Vagina (tissue), 2 donors: Measurements from ENCODE around the gene E2F3. TPM values are rescaled to one million over a fixed set of nuclear protein-coding genes. Genes with fewer than 3 reads are reported as not detected.

Source experiments
- DNase-seq, 2 donors: peaks; one replicate each; pipeline ENCODE4 v3.0.0-alpha.2; 2017; ENCODE audit errors: extremely low spot score in 2 of 2
- H3K27ac ChIP-seq: fragments of 200-600 bp; sonication (generic); one replicate; pipeline ENCODE4 v1.5.1; 2019
- H3K27me3 ChIP-seq: fragments of 200-600 bp; sonication (generic); one replicate; pipeline ENCODE4 v1.5.1; 2019
- H3K36me3 ChIP-seq, 2 donors: fragments of 200-600 bp; sonication (generic); one replicate each; pipeline ENCODE4 v1.5.1; 2017 to 2019
- H3K4me1 ChIP-seq: fragments of 200-600 bp; sonication (generic); one replicate; pipeline ENCODE4 v1.5.1; 2019
- H3K4me3 ChIP-seq, 2 donors: fragments of 200-600 bp; sonication (generic); 1 replicate in 1 of 2; 2 replicates in 1 of 2; pipeline ENCODE4 v1.5.1; 2016 to 2019
- H3K9me3 ChIP-seq: fragments of 200-600 bp; sonication (generic); one replicate; pipeline ENCODE4 v1.5.1; 2019
- POLR2A ChIP-seq, 2 donors: fragments of 450-650 bp; IDR thresholded peaks; one replicate each; pipeline ENCODE4 v1.6.1; 2017; ENCODE audit warnings: antibody characterized with exemption in 2 of 2, mild to moderate bottlenecking in 2 of 2, moderate library complexity in 2 of 2
- POLR2AphosphoS5 ChIP-seq, 2 donors: sonication (generic); formaldehyde crosslinking; IDR thresholded peaks; one replicate each; pipeline ENCODE4 v1.9.0; 2017; ENCODE audit warnings: antibody characterized with exemption in 2 of 2, mild to moderate bottlenecking in 2 of 2, low read depth in 1 of 2; ENCODE audit not compliant: insufficient read depth in 1 of 2
- intact Hi-C: fragments of 100-400 bp; cut with DNase I; formaldehyde crosslinking; loops from one replicate; pipeline ENCODE4 v1.15.1; 2023
- total RNA-seq: library from RNA; depleted of rRNA; stranded (reverse); fragments of >200 nt; gene quantifications from one replicate; pipeline ENCODE4 v1.2.3, GENCODE V29; 2016
- TF ChIP-seq, protein P1 (sequence below), 3 experiments: fragments of 450-650 bp in 2 of 3; fragments of 200-600 bp in 1 of 3; sonication (generic) in 1 of 3; IDR thresholded peaks; one replicate each; pipeline ENCODE4 v1.5.1; 2017 to 2019; ENCODE audit warnings: antibody characterized with exemption in 3 of 3, mild to moderate bottlenecking in 2 of 3, moderate library complexity in 2 of 3

E2F3 gene
- total RNA-seq, 1 donor from 2014 or later = 4.4 TPM

DNA sequence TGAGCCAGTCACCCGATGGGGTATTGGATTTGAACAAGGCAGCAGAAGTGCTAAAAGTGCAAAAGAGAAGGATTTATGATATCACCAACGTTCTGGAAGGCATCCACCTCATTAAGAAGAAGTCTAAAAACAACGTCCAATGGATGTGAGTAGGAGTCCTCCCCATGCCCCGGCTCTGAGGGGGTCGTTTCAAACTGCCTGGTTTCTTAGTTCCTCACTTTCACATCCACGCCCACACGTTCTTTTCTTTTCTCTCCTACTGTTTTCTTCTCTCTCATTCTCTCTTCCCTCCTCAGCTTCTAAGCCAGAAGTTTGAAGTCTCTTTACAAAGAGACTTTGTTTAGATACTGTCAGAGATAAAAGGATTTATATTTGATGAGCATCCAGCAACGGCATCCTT lies 79.6 kb downstream of the E2F3 start:
- no peaks in the 10 kb centered on the region for H3K9me3 ChIP-seq
- intact Hi-C loops = no loop called here

DNA sequence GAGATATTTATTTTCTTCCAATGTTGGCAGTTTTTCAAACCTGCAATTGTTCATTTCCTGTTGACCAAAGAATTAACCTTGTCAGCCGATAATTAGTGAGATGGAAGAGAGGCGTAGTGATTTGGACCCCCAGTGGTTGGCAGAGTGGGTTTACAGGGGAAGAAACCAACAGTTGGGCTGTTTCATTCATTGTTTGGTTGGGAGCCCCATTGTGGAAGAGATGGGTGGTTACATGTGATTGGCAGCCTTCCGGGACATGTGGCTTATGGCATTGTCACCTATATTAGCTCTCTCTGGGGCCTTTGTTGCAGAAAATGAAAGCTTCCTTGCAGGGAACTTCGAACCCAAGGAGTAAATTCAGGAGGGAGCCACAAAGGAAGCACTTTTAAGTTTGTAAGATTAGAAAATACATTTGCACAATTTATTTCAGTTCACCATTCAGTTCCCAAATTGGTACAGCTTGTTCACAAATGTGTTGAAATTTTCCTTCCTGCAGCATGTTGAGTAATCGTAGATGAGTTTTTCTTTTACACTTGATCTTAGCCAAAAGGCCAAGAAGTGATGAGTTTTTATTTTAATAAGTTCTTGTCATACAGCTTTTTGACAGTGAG lies 82.3 kb downstream of the E2F3 start:
- Histone ChIP-seq H3K4me1 (no peaks in the 10 kb centered on the region), H3K4me3 (no peak overlapping the region), H3K27me3 (no peaks in the 10 kb centered on the region), H3K9me3 (no peaks in the 10 kb centered on the region), H3K36me3 (no peaks in the 10 kb centered on the region), H3K27ac (no peak overlapping the region)
- DNase-seq = no peak
- intact Hi-C loops = no loop called here
- TF ChIP-seq POLR2AphosphoS5 (IDR thresholded peaks at IDR 0.05; ENCODE audit: insufficient read depth in 1 of 2, low read depth in 1 of 2) (no peak), POLR2A (IDR thresholded peaks at IDR 0.05) (no peak)
- TF ChIP-seq, protein P1, sequence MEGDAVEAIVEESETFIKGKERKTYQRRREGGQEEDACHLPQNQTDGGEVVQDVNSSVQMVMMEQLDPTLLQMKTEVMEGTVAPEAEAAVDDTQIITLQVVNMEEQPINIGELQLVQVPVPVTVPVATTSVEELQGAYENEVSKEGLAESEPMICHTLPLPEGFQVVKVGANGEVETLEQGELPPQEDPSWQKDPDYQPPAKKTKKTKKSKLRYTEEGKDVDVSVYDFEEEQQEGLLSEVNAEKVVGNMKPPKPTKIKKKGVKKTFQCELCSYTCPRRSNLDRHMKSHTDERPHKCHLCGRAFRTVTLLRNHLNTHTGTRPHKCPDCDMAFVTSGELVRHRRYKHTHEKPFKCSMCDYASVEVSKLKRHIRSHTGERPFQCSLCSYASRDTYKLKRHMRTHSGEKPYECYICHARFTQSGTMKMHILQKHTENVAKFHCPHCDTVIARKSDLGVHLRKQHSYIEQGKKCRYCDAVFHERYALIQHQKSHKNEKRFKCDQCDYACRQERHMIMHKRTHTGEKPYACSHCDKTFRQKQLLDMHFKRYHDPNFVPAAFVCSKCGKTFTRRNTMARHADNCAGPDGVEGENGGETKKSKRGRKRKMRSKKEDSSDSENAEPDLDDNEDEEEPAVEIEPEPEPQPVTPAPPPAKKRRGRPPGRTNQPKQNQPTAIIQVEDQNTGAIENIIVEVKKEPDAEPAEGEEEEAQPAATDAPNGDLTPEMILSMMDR (IDR thresholded peaks at IDR 0.05) = no peak

More for the DNA sequence above, 79.6 kb downstream of the E2F3 start:
- no peak for TF ChIP-seq POLR2A (IDR thresholded peaks at IDR 0.05)
- no peak for TF ChIP-seq POLR2AphosphoS5 (IDR thresholded peaks at IDR 0.05; ENCODE audit: insufficient read depth in 1 of 2, low read depth in 1 of 2)
- TF ChIP-seq, protein P1 (IDR thresholded peaks at IDR 0.05) = no peak
- Histone ChIP-seq H3K27ac (no peak overlapping the region), H3K4me1 (no peaks in the 10 kb centered on the region), H3K36me3 (no peaks in the 10 kb centered on the region), H3K27me3 (no peaks in the 10 kb centered on the region), H3K4me3 (no peak overlapping the region)
- DNase-seq = no peak

DNA sequence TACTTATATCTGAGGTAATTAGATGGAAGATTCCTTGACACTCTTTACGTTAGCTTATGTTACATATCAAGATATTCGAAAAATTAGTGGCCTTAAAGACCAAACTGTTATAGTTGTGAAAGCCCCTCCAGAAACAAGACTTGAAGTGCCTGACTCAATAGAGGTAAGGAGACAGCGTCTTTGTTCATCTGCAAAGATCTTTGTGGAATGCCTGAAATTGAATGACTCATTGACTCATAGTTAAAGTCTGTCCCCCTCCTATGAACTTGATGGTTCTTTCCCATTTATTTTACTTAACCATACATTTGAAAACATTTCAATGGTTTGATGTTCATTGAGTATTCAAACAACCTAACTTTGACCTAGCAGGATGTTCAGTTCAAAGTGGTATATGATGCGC lies 85.0 kb downstream of the E2F3 start:
- no peak overlapping the region for H3K27ac ChIP-seq
- H3K9me3 ChIP-seq = no peaks in the 10 kb centered on the region
- H3K27me3 ChIP-seq = no peaks in the 10 kb centered on the region
- no peaks in the 10 kb centered on the region for H3K4me1 ChIP-seq
- TF ChIP-seq, protein P1 (IDR thresholded peaks at IDR 0.05) = no peak
- TF ChIP-seq POLR2AphosphoS5 (IDR thresholded peaks at IDR 0.05; ENCODE audit: insufficient read depth in 1 of 2, low read depth in 1 of 2) (no peak), POLR2A (IDR thresholded peaks at IDR 0.05) (no peak)
- H3K36me3 ChIP-seq = peaks cover 0 to 6% of the 10 kb centered on the region in 2 donors
- DNase-seq = no peak
- no peak overlapping the region for H3K4me3 ChIP-seq
- intact Hi-C loops = no loop called here

DNA sequence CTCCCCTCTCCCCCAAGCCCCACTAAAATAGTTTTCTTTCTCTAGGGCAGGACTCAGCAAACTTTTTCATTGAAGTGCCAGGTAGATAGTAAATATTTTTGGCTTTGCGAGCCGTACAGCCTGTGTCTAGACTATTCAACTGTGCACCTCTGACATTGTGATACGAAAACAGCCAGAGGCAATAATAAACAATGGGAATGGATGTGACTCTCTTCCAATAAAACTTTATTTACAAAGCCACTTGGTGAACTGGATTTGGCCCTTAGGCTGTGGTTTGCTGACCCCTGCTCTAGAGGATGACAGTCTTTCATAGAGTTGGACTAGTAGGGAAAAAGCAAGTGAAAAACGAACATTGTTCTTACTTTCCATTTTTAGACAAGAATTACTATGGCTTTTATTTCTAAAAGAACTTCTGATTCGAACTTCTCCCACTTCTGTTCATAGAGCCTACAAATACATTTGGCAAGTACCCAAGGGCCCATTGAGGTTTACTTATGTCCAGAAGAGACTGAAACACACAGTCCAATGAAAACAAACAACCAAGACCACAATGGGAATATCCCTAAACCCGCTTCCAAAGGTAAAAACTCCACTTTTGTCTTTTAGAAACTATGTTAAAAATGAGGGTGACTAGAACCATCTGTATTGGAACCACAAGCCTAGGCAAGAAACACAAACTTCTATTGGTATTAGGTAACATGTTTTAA lies 86.1 kb downstream of the E2F3 start:
- no peaks in the 10 kb centered on the region for H3K27me3 ChIP-seq
- no peak overlapping the region for H3K27ac ChIP-seq
- intact Hi-C loops = no loop called here
- H3K4me1 ChIP-seq = no peaks in the 10 kb centered on the region
- no peak overlapping the region for H3K4me3 ChIP-seq
- peaks cover 0 to 6% of the 10 kb centered on the region in 2 donors for H3K36me3 ChIP-seq
- DNase-seq = no peak
- no peaks in the 10 kb centered on the region for H3K9me3 ChIP-seq
- TF ChIP-seq, protein P1 (IDR thresholded peaks at IDR 0.05) = no peak
- no peak for TF ChIP-seq POLR2A (IDR thresholded peaks at IDR 0.05)
- TF ChIP-seq POLR2AphosphoS5 (IDR thresholded peaks at IDR 0.05; ENCODE audit: insufficient read depth in 1 of 2, low read depth in 1 of 2) = no peak

DNA sequence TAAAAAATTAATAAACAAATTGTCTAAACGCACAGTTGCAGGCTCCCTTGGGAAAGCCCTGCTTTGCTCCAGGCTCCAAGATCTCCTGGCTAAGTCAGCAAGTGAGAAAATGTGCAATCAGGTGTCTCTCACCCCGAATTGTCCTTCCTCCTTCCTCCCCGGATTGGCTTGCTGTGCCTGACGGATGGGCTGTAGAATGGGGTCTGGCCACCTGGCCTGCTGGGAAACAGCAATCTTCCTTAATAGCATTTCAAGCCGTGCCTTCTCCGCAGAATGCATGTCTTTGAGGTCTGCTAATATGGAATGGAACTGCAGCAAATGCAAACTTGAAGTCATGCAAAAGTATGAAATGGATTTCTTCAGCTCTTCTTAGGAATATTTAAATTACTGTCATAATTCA lies 88.9 kb downstream of the E2F3 start:
- Histone ChIP-seq H3K4me3 (no peak overlapping the region), H3K9me3 (no peaks in the 10 kb centered on the region), H3K36me3 (peaks cover 0 to 6% of the 10 kb centered on the region in 2 donors), H3K27ac (no peak overlapping the region), H3K4me1 (no peaks in the 10 kb centered on the region), H3K27me3 (no peaks in the 10 kb centered on the region)
- intact Hi-C loops = no loop called here
- no peak for DNase-seq
- no peak for TF ChIP-seq POLR2A (IDR thresholded peaks at IDR 0.05)
- TF ChIP-seq POLR2AphosphoS5 (IDR thresholded peaks at IDR 0.05; ENCODE audit: insufficient read depth in 1 of 2, low read depth in 1 of 2) = no peak
- TF ChIP-seq, protein P1 (IDR thresholded peaks at IDR 0.05) = no peak
